K562 (cell line): Measurements from ENCODE around the gene BTG2. TPM values are rescaled to one million over a fixed set of nuclear protein-coding genes. Genes with fewer than 3 reads are reported as not detected.

Experiments
- ATAC-seq: fragments of 200-7000 bp; cut with Tn5 transposase; 3 replicates; pipeline ENCODE4 v1.9.1; 2020; ENCODE audit warnings: moderate library complexity
- BruUV-seq: library from RNA; stranded (reverse); fragments of 400-500 nt; replicated peaks from 2 replicates; lab custom pipeline; 2021; lab: Mats Ljungman, UMichigan
- CTCF ChIA-PET: fragments of 300-600 bp; formaldehyde crosslinking; extraction: SDS; loops from one replicate; lab custom pipeline; 2021; ENCODE audit warnings: low intra/inter-chr PET ratio; lab: Yijun Ruan, JAX
- POLR2A ChIA-PET: fragments of 300-600, 350-650 bp; sonication (Branson Sonifier 250); formaldehyde crosslinking; extraction: SDS; loops from one replicate; lab custom pipeline; 2021; ENCODE audit warnings: antibody characterized with exemption, inconsistent platforms; lab: Yijun Ruan, JAX
- DNase-seq, 4 experiments: peaks; one replicate each; pipeline versions ENCODE4 v3.0.0 to v3.0.0-alpha.2; 2011 to 2018; ENCODE audit warnings: low spot score in 3 of 4, mixed read lengths in 3 of 4; ENCODE audit errors: extremely low read depth in 1 of 4
- FAIRE-seq: peaks from 2 replicates; lab custom pipeline; 2011; peaks lifted over from hg19 to GRCh38; lab: Jason Lieb, UNC
- H2AFZ ChIP-seq: 2 replicates; pipeline ENCODE4 v1.6.0; 2011; ENCODE audit warnings: low read depth, low read length, control low read depth, inconsistent platforms
- H3K27ac ChIP-seq: fragments of 200-600 bp; 3 replicates; pipeline ENCODE4 v1.8.0; 2011; ENCODE audit warnings: low read depth, mild to moderate bottlenecking, control low read depth, inconsistent platforms, low read length, moderate library complexity, mixed read lengths; ENCODE audit errors: extremely low read depth
- H3K27me3 ChIP-seq, 2 experiments: fragments of 300-600 bp in 1 of 2; 2 replicates in 1 of 2; 3 replicates in 1 of 2; pipeline versions ENCODE4 v1.6.0 to v1.8.0; 2011; ENCODE audit warnings: inconsistent platforms in 2 of 2, low read length in 2 of 2, mild to moderate bottlenecking in 1 of 2, mixed read lengths in 1 of 2, moderate library complexity in 1 of 2; ENCODE audit not compliant: control insufficient read depth in 2 of 2, insufficient read depth in 2 of 2
- H3K36me3 ChIP-seq: fragments of 300-600 bp; 3 replicates; pipeline ENCODE4 v1.8.0; 2011; ENCODE audit warnings: mild to moderate bottlenecking, low read length, inconsistent platforms; ENCODE audit not compliant: control insufficient read depth, insufficient read depth
- H3K4me1 ChIP-seq, 2 experiments: fragments of 200-600 bp in 1 of 2; replicated peaks in 1 of 2; 2 replicates in 1 of 2; 3 replicates in 1 of 2; pipeline versions ENCODE4 v1.5.1 to v1.8.0; 2011; ENCODE audit warnings: inconsistent platforms in 2 of 2, low read length in 2 of 2, mild to moderate bottlenecking in 1 of 2, mixed read lengths in 1 of 2, moderate library complexity in 1 of 2; ENCODE audit not compliant: control insufficient read depth in 2 of 2, insufficient read depth in 2 of 2
- H3K4me2 ChIP-seq: 2 replicates; pipeline ENCODE4 v1.6.1; 2011; ENCODE audit warnings: low read length, control low read depth, inconsistent platforms, mixed read lengths; ENCODE audit not compliant: insufficient read depth
- H3K4me3 ChIP-seq: fragments of 200-600 bp; sonication (generic), shearing (Covaris generic); 2 replicates; pipeline ENCODE4 v1.5.1; 2016; ENCODE audit warnings: control low read depth, inconsistent platforms
- H3K79me2 ChIP-seq: fragments of 200-600 bp; 3 replicates; pipeline ENCODE4 v1.8.0; 2011; ENCODE audit warnings: low read length, inconsistent platforms; ENCODE audit not compliant: control insufficient read depth, insufficient read depth
- H3K9ac ChIP-seq, 2 experiments: 2 replicates each; pipeline versions ENCODE4 v1.6.0 to v1.6.1; 2011; ENCODE audit warnings: low read depth in 2 of 2, low read length in 2 of 2, control low read depth in 1 of 2, inconsistent platforms in 1 of 2, mild to moderate bottlenecking in 1 of 2, mixed read lengths in 1 of 2; ENCODE audit not compliant: insufficient read depth in 1 of 2
- H3K9me1 ChIP-seq: one replicate; pipeline ENCODE4 v1.6.0; 2011; ENCODE audit warnings: inconsistent platforms, mild to moderate bottlenecking, low read length, moderate library complexity; ENCODE audit not compliant: control insufficient read depth, insufficient read depth
- H3K9me3 ChIP-seq: replicated peaks from 2 replicates; pipeline ENCODE4 v1.5.1; 2011; ENCODE audit warnings: low read depth, low read length, inconsistent platforms; ENCODE audit not compliant: control insufficient read depth, insufficient read depth
- H4K20me1 ChIP-seq: replicated peaks from 2 replicates; pipeline ENCODE4 v1.6.1; 2011; ENCODE audit warnings: low read length, inconsistent platforms, mixed read lengths; ENCODE audit not compliant: control insufficient read depth, insufficient read depth
- CHD2 ChIP-seq: IDR thresholded peaks from 2 replicates; pipeline ENCODE4 v1.6.1; 2011; ENCODE audit warnings: low read depth, low read length
- HDGF ChIP-seq: fragments of 450-650 bp; IDR thresholded peaks from 2 replicates; pipeline ENCODE4 v1.6.1; 2016
- HNRNPK ChIP-seq: fragments of 200-400 bp; formaldehyde crosslinking; IDR thresholded peaks from one replicate; pipeline ENCODE4 v1.6.1; 2018; ENCODE audit warnings: mild to moderate bottlenecking, low read depth, low read length; ENCODE audit not compliant: poor library complexity, severe bottlenecking
- RBM22 ChIP-seq: fragments of 200-400 bp; formaldehyde crosslinking; IDR thresholded peaks from 2 replicates; pipeline ENCODE4 v1.6.1; 2018; ENCODE audit warnings: low read length, low read depth; ENCODE audit not compliant: poor library complexity, severe bottlenecking
- ZFP1 ChIP-seq: fragments of 450-650 bp; formaldehyde crosslinking; IDR thresholded peaks from 2 replicates; pipeline ENCODE4 v1.4.0; 2020; ENCODE audit warnings: mild to moderate bottlenecking, mixed read lengths
- ZNF717 ChIP-seq: fragments of 250-450 bp; sonication (Bioruptor Pico); IDR thresholded peaks from 2 replicates; pipeline ENCODE4 v1.5.0; 2021
- ZNF830 ChIP-seq: fragments of 250-450 bp; sonication (Bioruptor Pico); IDR thresholded peaks from 2 replicates; pipeline ENCODE4 v1.5.0; 2021; ENCODE audit warnings: mild to moderate bottlenecking
- WGBS: fragments of 100-300 bp; shearing (Covaris generic); methylation state at CpG from one replicate; pipeline ENCODE4 v1.1.6; 2016; ENCODE audit warnings: low coverage, mixed read lengths; ENCODE audit not compliant: insufficient coverage; ENCODE audit errors: missing lambda C conversion rate; 5-methylcytosine and 5-hydroxymethylcytosine counted together
- in situ Hi-C: fragments of 300-500 bp; cut with MboI; formaldehyde crosslinking; loops from 4 replicates; pipeline ENCODE4 v1.15.0; 2018; ENCODE audit warnings: inconsistent platforms, mixed read lengths
- intact Hi-C: fragments of 100-400 bp; cut with micrococcal nuclease; formaldehyde crosslinking; loops from 2 replicates; pipeline ENCODE4 v1.14.2; 2022
- polyA plus RNA-seq, 8 experiments: library from polyadenylated mRNA; depleted of rRNA in 4 of 8; stranded (reverse) in 5 of 8; unstranded in 3 of 8; fragments of >200 nt; fragmentation: Nextera tagmentation in 2 of 8; fragmentation: Illumina TruSeq in 1 of 8; extraction: Ambion mirVana in 2 of 8; extraction: Trizol in 1 of 8; gene quantifications; 2 replicates each; pipeline versions ENCODE4 v1.2.1 to v1.2.3, GENCODE V29; 2011 to 2014; ENCODE audit warnings: inconsistent platforms in 1 of 8, missing spikeins in 1 of 8
- total RNA-seq, 7 experiments: library from RNA; depleted of rRNA in 6 of 7; stranded (reverse); fragments of >200 nt in 6 of 7; fragmentation: Illumina TruSeq in 2 of 7; extraction: Trizol in 2 of 7; gene quantifications; 2 replicates each; pipeline versions ENCODE4 v1.2.1 to v1.2.3, GENCODE V29; 2011 to 2021; ENCODE audit warnings: low replicate concordance in 1 of 7
- TF ChIP-seq, protein P1 (sequence below): fragments of 150-350 bp; conservative IDR thresholded peaks from 2 replicates; pipeline ENCODE4 v1.6.1; 2014; ENCODE audit warnings: low read length
- TF ChIP-seq, protein P2 (sequence below): fragments of 200-800 bp; sonication (Bioruptor generic); IDR thresholded peaks from 2 replicates; pipeline ENCODE4 v1.6.1; 2017; ENCODE audit warnings: missing genetic modification characterization, missing compliant biosample characterization
- TF ChIP-seq, protein P3 (sequence below): fragments of 450-650 bp; IDR thresholded peaks from 2 replicates; pipeline ENCODE4 v1.6.1; 2018; ENCODE audit warnings: mild to moderate bottlenecking, low read depth; ENCODE audit not compliant: partially characterized antibody
- TF ChIP-seq, protein P4 (sequence below): fragments of 450-650 bp; IDR thresholded peaks from one replicate; pipeline ENCODE4 v1.6.1; 2018; ENCODE audit warnings: mild to moderate bottlenecking, moderate library complexity; ENCODE audit not compliant: partially characterized antibody
- TF ChIP-seq, protein P5 (sequence below): fragments of 450-650 bp; IDR thresholded peaks from 2 replicates; pipeline ENCODE4 v1.6.1; 2017; ENCODE audit warnings: mild to moderate bottlenecking, moderate library complexity

BTG2 gene
- total and polyA plus RNA-seq, 9 of the 15 experiments (the other 6 are each of a cell fraction or from before 2014, with no cell fraction given), result 2.3 to 41.9 (median 8.7) TPM

DNA sequence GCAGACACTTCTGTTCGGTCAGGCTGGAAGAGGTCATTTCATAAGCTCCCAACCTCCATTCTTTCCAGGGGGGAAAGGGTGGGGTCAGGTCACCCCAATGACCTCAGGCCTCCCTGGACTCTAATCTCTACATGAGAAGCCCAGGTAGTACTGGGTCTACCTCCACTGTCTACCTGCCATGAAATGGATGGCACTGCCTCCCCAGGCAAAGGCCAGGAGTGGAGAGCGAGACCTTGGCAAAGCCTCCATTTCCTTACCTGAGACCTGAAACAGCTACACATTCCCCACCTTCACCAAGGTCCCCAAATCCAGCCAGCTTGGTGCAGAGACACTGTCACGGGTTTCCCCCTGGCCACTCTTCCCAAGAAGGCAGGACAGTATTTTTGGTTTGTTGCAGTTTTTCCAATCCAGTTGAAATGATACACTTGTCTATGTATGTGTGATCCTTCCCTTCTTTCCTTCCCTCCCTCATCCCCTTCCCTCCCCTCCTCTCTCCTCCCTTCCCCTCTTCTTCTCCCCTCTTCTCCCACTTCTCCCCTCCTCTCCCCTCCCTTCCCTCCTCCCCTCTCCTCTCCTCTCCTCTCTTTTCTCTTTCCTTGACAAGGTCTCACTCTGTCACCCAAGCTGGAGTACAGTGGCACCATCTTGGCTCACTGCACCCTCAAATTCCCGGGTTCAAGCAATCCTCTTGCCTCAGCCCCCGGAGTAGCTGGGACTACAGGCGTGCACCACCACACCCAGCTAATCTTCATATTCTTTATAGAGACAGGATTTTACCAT lies 16.1 kb downstream of the BTG2 start:
- Histone ChIP-seq H3K4me1 (peaks cover 23 to 47% of the 10 kb centered on the region in 2 experiments), H4K20me1 (no peaks in the 10 kb centered on the region; the same call in 1 of the 2 replicates), H3K9me3 (no peaks in the 10 kb centered on the region), H2AFZ (peak overlapping the region; percentile 58), H3K27me3 (peaks cover 0 to 12% of the 10 kb centered on the region in 2 experiments; a peak in 3 of 5 replicates), H3K36me3 (no peaks in the 10 kb centered on the region), H3K4me2 (peak overlapping the region; percentile 27; the same call in 1 of the 2 replicates), H3K79me2 (no peaks in the 10 kb centered on the region), H3K9ac (peak overlapping the region in 1 of 2 experiments; percentile 61; a peak in 1 of 4 replicates), H3K9me1 (no peaks in the 10 kb centered on the region), H3K27ac (no peak overlapping the region), H3K4me3 (no peak overlapping the region)
- BruUV-seq, result no TSS peak
- WGBS, result 53% methylated on average over 6 of the region's 6 CpGs
- ChIA-PET POLR2A (interaction anchor here (0.6 to 9.3 kb wide), 8 partner anchors 12 to 1316 kb away, joined by 3 to 117 read pairs (median 3); partner anchors contain the start of gene BTG2), CTCF (interaction anchor here (0.6 to 1.2 kb wide), 3 partner anchors 31 to 1252 kb away, joined by 3 read pairs; no protein-coding TSS in a partner anchor)
- intact Hi-C loops, result no loop called here
- FAIRE-seq (no peak), DNase-seq (no peak), ATAC-seq (no peak)
- in situ Hi-C loops, result no loop called here
- TF ChIP-seq HNRNPK (peak; percentile 21), ZNF717 (CRISPR knock-in tag) (no peak), ZFP1 (CRISPR knock-in tag) (no peak), HDGF (0 out of 2 replicates have a peak, but pooled peaks have one; percentile 63), RBM22 (no peak), ZNF830 (CRISPR knock-in tag) (no peak), CHD2 (no peak)
- TF ChIP-seq, protein P1, sequence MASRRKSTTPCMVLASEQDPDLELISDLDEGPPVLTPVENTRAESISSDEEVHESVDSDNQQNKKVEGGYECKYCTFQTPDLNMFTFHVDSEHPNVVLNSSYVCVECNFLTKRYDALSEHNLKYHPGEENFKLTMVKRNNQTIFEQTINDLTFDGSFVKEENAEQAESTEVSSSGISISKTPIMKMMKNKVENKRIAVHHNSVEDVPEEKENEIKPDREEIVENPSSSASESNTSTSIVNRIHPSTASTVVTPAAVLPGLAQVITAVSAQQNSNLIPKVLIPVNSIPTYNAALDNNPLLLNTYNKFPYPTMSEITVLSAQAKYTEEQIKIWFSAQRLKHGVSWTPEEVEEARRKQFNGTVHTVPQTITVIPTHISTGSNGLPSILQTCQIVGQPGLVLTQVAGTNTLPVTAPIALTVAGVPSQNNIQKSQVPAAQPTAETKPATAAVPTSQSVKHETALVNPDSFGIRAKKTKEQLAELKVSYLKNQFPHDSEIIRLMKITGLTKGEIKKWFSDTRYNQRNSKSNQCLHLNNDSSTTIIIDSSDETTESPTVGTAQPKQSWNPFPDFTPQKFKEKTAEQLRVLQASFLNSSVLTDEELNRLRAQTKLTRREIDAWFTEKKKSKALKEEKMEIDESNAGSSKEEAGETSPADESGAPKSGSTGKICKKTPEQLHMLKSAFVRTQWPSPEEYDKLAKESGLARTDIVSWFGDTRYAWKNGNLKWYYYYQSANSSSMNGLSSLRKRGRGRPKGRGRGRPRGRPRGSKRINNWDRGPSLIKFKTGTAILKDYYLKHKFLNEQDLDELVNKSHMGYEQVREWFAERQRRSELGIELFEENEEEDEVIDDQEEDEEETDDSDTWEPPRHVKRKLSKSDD, result no peak
- TF ChIP-seq, protein P2, sequence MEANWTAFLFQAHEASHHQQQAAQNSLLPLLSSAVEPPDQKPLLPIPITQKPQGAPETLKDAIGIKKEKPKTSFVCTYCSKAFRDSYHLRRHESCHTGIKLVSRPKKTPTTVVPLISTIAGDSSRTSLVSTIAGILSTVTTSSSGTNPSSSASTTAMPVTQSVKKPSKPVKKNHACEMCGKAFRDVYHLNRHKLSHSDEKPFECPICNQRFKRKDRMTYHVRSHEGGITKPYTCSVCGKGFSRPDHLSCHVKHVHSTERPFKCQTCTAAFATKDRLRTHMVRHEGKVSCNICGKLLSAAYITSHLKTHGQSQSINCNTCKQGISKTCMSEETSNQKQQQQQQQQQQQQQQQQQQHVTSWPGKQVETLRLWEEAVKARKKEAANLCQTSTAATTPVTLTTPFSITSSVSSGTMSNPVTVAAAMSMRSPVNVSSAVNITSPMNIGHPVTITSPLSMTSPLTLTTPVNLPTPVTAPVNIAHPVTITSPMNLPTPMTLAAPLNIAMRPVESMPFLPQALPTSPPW (CRISPR knock-in tag), result peak; percentile 7; the same call in 1 of the 2 replicates
- TF ChIP-seq, protein P3, sequence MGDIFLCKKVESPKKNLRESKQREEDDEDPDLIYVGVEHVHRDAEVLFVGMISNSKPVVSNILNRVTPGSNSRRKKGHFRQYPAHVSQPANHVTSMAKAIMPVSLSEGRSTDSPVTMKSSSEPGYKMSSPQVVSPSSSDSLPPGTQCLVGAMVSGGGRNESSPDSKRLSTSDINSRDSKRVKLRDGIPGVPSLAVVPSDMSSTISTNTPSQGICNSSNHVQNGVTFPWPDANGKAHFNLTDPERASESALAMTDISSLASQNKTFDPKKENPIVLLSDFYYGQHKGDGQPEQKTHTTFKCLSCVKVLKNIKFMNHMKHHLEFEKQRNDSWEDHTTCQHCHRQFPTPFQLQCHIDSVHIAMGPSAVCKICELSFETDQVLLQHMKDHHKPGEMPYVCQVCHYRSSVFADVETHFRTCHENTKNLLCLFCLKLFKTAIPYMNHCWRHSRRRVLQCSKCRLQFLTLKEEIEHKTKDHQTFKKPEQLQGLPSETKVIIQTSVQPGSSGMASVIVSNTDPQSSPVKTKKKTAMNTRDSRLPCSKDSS, result no peak
- TF ChIP-seq, protein P4, sequence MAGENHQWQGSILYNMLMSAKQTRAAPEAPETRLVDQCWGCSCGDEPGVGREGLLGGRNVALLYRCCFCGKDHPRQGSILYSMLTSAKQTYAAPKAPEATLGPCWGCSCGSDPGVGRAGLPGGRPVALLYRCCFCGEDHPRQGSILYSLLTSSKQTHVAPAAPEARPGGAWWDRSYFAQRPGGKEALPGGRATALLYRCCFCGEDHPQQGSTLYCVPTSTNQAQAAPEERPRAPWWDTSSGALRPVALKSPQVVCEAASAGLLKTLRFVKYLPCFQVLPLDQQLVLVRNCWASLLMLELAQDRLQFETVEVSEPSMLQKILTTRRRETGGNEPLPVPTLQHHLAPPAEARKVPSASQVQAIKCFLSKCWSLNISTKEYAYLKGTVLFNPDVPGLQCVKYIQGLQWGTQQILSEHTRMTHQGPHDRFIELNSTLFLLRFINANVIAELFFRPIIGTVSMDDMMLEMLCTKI, result no peak
- TF ChIP-seq, protein P5, sequence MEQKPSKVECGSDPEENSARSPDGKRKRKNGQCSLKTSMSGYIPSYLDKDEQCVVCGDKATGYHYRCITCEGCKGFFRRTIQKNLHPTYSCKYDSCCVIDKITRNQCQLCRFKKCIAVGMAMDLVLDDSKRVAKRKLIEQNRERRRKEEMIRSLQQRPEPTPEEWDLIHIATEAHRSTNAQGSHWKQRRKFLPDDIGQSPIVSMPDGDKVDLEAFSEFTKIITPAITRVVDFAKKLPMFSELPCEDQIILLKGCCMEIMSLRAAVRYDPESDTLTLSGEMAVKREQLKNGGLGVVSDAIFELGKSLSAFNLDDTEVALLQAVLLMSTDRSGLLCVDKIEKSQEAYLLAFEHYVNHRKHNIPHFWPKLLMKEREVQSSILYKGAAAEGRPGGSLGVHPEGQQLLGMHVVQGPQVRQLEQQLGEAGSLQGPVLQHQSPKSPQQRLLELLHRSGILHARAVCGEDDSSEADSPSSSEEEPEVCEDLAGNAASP, result no peak
